ENCODE data around the gene DGCR8.
A peak's percentile ranks its signal among the peaks of the same experiment; 100 is the strongest.

Gene DGCR8

DNA sequence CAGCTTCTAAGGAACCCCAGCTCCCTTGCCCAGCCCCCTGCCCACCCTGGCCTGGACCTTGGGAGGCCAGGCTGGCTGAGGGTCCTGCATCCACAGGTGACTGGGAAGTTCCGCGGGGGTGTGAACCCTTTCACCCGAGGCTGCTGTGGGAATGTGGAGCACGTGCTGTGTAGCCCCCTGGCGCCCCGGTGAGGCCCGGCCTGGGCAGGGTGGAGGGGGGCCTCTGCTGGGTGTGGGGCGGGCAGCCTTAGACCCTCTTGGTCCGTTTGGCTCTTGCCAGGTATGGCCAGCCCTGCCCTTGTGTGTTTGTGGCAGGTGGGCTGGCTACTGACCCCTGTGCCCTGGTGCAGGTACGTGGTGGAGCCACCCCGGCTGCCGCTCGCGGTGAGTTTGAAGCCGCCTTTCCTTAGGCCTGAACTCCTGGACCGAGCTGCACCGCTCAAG lies 60.5 kb downstream of the DGCR8 start:
- DNase-seq = no peak

DNA sequence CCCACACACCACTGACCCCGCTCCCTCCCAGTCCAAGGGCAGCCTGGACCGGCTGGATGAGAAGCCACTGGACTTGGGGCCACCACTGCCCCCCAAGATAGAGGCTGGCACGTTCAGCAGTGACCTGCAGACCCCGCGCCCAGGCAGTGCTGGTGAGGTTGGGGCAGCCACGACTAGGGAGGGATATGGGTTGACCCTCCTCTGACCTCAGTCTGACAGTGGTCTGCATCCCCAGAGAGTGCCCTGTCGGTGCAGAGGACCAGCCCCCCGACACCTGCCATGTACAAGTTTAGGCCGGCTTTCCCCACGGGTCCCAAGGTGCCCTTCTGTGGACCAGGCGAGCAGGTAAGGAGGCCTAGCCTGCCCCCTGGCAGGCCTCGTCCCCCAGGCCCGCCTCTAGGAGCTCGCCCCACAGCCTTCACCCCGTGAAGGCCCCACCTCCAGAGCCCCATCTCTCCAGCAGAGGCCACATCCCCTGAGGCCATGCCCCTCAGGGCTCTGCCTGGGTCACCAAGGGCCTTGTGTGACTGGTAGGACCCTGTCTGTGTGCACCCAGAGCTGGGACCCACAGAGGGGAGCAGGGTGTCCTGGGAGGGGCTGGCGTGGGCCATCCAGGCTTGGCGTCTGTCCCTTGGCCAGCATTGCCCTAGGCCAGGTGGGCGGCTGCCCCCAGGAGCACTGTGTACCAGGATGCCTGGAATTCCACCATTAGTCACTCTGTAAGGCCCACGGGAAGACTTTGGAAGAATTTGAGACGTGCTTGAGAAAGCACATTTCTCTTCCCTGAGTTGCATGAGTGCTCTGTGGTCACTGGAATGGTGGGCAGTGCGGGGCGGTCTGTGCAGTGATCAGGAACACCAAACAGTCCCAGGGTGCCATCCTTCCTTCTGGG lies 61.4 kb downstream of the DGCR8 start:
- DNase-seq = no peak

DNA sequence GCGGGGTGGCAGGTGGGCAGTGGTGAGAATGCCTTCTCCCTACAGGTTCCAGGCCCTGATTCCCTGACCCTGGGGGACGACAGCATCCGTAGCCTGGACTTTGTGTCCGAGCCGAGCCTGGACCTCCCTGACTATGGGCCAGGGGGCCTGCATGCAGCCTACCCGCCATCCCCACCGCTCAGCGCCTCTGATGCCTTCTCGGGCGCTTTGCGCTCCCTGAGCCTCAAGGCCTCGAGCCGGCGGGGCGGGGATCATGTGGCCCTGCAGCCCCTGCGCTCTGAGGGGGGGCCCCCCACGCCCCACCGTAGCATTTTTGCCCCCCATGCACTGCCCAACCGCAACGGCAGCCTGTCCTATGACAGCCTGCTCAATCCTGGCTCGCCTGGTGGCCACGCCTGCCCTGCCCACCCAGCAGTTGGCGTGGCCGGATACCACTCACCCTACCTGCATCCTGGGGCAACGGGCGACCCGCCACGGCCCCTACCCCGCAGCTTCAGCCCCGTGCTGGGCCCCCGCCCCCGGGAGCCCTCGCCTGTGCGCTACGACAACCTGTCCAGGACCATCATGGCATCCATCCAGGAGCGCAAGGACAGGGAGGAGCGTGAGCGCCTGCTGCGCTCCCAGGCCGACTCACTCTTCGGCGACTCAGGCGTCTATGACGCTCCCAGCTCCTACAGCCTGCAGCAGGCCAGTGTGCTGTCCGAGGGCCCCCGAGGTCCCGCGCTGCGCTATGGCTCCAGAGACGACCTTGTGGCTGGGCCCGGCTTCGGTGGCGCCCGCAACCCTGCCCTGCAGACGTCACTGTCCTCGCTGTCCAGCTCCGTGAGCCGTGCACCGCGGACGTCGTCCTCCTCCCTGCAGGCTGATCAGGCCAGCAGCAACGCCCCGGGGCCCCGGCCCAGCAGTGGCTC lies 62.9 kb downstream of the DGCR8 start:
- no peak for DNase-seq

DNA sequence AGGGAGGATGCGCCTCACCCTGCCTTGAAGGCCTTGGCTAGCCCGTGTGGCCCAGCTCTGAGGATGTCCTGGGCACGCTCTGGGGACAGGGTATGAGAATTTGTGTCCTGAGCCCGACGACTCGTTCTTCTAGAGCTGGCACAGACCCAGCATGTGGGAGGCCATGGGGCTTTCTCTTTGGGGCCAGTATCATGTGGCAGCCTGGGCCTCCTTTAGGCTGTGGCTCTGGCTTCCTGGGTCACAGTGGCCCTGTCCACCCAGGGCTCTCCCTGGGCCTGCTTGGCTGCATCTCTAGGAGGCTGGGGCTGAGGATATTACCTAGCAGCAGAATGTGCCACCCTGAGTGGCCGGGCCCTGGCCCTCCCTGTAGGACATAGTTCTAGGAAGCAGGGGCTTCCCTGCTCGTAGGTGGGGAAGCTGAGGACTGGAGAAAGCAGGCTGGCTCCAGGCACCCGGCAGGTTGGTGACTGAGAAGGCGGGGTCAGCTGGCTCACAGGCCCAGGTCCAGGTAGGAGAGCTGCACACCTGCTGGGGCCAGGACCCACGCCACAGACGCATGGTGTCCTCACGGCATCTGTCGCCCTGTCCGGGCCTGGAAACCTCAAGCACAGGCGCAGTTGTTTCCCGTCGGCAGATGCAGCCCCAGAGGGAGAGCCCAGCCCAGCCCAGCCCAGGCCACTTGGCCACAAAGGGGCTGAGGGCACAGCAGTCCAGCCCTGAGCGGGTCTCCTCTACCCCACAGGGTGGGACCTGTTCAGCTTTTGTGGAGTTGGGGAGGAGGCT lies 64.0 kb downstream of the DGCR8 start:
- no peak for DNase-seq

DNA sequence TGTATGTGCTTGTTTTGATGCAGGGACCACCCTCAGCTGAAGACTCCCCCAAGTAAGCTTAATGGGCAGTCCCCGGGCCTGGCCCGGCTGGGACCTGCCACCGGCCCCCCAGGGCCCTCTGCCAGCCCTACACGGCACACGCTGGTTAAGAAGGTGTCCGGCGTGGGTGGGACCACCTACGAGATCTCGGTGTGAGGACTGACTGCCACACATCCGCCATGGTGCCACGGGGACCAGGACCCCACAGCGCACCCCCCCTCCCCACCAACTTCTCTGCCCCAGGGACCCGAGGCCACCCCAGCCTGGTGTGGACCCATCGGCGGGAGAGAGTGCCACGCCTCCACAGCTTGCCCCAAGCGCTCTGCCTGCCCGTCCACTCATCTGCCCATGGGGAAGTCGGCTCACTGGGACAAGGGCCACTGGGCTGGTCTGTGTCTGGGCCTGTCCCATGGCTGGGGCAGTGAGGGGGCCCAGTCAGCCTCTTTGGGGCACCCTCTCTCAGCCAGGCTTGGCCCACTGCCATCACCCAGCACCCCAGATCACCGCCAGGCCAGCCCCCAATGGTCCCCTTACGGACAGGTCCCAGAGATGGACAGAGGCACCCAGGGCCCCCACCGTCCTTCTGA lies 65.3 kb downstream of the DGCR8 start:
- DNase-seq = no peak

DNA sequence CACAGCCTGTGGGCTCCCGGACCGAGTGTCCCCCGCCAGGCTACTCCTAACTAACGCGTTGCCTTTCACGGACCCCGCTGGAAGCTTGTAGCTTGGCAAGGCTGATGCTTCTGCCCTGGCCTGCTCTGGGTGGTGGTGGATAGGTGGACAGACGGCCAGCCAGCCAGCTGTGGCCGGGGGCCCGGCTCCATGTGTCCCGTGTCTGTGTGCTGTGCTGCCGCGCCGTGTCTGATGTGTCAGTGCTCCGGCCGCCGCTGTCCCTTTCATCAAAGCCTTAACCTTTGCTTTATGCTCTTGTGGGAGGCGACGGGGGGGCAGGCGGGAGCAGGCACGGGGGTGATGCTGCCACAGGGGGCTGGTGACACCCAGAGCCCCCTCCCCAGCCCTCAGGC lies 65.8 kb downstream of the DGCR8 start:
- DNase-seq = no peak

DNA sequence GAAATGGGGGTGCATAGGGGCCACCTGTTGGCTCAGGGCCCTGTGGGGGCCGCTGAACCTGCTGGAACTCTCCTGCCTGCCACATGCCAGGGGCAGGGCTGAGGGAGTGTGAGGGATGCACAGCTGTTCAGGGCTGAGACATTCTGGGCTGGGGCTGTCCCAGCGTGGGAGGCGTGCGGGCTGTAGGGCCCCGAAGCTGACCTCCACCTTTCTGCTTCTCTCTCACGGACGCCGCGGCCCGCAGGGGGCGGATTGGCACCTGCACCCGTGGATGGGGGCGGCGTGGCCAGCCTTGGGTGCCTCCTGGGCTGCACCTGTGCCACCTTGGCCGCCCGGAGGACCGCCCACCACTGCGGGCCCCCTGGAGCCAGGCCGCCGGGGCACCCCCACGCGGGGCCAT lies 66.7 kb downstream of the DGCR8 start:
- no peak for DNase-seq

DNA sequence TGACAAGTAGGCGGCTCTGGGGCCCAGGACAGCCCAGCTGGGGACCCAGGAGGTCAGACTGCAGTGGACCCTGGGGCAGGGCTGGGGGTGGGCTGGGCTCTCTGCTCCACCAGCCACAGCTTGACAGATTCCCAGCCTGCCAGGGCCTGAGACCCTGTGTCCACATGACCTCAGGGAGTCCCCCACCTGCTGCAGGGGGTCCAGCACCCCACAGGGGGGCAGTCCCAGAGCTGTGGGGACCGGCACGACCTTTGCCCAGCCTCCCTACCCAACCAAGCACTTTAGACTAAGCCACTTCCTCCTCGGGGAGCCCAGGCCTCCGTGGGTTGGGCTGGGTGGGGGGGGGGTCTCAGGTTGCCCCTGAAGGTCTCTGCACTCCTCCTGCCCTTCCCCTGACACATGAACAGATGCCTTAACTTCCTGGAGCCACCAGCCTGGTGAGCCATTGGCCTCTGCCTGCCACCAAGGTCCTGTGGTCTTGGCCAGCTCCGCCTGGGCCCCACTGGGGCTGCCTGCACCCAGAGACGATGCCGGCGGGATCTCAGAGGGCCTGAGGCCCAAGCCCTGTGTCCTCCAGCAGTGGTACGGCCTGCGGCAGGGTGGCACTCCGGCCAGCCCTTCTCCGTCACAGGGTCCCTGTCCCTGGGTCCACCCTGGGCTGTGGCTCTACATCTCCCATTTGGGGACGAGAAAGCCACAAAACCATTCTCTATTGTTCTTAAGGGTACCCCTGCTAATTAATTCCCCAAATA lies 67.4 kb downstream of the DGCR8 start:
- DNase-seq = peak; percentile 28

DNA sequence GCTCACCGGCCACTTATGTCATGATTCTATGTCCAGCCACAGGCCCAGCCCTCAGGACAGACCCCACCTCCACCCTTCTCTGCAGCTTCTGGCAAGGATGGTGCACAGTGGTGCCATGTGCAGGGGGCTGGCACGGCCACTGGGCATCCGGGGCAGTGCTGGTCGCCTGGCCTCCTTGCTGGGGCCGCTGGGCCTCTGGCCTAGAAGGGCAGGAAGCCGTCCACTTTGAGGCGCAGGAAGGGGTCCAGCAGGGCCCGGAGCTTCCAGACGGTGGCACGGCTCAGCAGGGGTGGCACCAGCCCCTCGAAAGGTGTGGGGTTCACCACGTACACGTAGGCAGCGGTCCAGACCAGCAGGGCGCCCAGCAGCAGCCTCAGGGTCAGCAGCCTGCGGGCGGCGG lies 68.4 kb downstream of the DGCR8 start:
- no peak for DNase-seq

DNA sequence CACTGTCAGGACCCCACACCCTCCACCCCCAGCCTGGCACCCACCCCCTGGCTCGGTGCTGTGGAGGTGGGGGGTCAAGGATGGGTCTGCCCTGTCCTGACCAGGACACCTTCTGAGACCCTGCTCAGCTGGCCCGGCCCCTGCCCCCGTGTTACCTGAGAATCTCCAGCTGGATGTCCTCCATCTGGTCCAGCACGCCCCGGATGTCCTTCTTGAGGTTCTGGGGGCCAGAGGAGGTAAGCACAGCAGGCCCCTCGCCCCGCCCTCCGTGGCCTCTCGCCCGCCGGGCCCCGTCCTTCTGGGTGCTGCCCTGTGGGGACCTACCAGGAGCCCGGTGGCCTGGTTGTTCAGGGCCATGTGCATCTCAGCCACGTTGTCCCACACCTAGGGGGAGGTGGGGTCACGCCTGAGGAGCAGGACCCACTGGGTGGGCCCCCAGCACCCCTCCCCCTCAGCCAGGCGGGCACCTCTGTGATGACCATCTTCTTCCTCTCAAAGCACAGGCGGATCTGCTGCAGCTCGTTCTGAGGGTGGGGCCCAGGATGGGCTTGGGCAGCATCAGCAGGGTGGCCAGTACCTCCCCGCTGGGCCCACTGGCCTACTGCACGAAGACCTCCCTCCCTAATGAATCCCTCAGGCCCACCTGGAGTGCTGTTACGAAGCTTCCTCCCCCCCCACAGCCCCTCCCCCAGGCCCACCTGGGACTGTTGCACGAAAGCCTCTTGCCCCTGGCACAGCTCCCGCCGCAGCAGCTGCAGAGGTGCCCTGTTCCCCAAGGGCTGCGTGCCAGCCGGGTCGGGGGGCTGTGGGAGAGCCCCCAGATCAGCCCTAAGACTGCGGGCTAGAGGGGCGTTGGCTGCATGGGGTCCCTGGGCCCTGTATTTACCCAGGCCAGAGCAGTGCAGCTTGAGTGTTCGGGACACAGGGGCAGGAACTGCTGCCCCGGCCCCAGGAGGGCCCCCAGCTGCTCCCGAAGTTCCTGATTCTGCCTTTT lies 69.5 kb downstream of the DGCR8 start:
- no peak for DNase-seq

DNA sequence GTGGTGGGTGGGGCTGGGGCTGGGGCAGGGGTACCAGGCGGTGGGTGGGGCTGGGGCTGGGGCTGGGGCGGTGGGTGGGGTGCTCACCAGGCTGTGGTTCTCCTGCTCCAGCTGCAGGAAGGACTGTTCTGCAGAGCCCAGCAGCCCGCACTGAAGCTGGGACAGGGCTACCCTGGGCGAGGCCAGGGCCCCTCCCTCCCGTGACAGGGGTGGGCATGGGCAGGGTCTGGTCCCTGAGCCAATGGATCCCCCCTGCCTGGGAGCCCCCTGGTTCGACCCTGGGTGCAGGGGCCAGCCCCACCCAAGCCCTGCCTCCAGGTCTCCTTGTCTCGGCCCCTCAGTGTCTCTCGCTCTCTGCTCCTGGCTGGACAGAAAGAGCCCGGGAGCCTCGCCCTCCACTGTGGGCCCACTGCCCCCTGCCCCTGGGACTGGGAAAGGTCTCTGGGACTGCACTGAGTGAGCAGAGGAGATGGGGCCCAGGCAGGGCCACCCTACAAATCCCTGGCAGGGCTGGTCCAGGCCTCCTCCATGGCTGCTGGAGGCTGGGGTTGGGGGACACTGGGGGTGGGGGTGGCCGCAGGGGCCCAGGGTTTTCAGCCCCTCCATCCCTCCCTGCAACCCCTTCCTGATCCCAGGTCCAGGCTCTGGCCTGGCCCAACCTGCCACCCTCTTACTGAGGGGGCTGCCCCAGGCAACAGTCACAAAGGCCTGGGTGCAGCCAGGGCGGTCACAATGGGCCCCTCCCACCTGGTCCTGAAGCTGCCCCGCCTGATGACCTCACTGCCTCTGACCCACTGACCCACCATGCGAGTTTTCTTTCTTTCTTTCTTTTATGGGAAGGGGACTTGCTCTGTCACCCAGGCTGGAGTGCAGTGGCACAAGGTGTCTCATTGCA lies 70.6 kb downstream of the DGCR8 start, which contains the start of gene CCDC188:
TSS of gene CCDC188 (minus strand) at position 675 of the 895 bp plus-strand sequence. CDS start at position 606, 69 bp downstream.
- DNase-seq = no peak

DNA sequence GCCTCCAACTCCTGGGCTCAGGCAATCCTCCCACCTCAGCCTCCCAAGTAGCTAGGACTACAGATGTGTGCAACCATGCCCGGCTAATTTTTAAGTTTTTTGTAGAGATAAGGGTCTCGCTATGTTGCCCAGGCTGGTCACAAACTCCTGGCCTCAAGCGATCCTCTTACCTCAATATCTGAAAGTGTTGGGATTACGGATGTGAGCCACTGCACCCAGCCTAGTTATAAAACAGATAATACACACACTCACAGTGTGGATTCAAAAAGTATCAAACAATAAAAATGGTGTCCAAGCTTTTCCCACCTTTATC lies 71.2 kb downstream of the DGCR8 start:
- no peak for DNase-seq

DNA sequence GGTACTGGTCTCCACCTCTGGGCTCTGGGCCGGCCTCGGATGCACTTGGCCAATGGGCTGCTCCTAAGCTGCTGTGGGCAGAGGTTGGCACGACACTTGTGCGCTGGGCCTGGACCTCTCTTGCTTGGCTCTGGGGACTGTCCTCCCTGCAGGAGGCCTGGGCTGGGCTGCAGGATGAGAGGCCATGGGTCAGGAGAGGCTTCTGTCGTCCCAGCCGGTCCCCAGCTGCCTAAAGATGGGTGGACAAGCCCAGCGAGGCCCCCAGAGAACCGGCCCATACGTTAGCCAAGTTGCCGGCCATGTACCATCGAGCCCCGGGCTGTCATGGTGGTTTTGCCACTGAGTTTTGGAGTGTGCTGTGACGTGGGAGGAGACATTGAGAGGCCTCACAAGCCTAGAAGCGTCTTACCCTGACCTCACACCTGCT lies 72.4 kb downstream of the DGCR8 start:
- no peak for DNase-seq

DNA sequence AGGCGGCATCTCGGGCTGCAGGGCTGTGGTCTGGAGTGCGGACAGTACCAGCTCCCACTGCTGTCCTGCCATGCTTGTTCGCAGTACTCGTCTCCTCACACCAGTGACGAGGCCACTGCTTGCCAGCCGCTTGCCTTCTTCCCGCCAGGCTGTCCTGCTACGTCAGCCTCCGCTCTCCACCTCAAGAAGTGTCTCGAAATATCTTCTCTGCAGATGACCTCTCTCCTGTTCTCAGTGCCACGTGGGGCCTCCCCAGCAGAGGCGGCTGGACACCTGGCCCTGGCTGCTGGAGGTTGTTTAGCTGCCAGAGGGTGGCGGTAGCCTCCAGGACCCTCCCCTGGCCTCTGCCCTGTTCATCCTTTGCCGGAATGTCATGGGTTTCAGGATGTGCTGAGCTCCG lies 73.9 kb downstream of the DGCR8 start:
- no peak for DNase-seq

DNA sequence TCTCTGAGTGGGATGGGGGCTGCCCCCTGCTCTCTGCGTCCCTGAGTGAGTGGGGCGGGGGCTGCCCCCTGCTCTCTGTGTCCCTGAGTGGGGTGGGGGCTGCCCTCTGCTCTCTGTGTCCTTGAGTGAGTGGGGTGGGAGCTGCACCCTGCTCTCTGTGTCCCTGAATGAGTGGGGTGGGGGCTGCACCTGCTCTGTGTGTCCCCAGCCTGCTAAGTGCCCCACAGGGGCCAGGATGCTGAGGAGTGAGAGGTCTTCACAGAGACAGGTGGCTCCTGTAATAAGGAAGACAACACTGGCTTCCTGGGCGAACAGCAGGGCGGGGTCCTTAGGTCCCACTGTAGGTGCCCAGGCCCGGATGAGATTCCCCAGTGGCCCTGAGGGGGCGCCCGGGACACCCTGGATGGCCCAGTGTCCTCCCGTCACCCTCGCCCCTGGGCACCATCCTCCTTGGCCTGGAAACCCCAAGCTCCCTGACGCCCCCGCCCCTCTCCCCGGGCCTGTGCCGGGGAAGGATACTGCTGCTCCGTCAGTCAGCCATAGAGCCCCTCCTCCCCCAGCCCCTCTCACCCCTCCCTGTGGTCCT lies 74.7 kb downstream of the DGCR8 start:
- DNase-seq = no peak

DNA sequence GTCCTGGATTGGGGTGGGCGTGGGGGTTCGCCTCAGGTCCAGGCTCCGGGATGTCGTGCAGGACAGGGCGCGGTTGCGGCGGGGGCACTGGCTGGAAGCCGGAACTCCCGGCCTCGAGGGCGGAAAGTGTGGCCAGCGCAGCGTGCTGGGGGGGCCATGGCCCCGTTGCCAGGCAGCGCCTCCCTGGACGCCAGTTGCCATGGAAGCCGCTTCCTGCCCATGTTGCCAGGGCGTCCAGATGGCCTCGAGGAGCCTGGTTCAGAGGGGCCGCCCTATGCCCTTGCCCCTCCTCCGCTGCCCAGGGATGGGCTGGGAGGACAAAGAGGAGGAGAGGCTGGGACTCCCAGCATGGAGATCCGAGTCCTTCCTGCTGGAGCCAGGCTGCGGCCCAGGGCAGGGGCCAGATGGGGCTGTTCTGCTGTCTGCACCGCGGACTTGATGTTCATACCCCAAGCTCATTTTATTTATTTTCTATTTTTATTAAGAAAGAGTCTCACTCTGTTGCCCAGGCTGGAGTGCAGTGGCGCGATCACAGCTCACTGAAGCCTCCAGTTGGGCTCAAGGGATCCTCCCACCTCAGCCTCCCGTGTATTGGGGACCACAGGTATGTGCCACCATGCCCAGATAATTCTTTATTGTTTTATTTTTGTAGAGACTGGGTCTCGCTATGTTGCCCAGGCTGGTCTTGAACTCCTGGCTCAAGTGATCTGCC lies 75.4 kb downstream of the DGCR8 start:
- DNase-seq = peak; percentile 70

DNA sequence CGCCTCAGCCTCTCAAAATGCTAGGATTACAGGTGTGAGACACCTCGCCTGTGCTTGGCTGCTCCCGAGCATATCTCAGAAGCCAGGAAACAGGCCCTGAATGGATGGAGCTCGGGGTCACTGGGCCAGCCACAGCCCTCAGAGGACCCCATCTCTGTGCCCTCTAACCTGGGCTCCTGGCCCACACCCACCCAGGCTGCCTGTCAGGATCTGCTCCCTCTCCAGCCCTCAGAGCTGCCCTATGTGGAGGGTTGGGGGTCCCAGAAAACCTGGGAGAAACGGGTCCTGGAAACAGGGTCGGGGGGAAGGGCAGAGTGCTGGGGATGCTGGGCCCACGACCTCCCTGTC lies 76.0 kb downstream of the DGCR8 start:
- no peak for DNase-seq

All from hematopoietic multipotent progenitor cell treated with erythropoietin and hydrocortisone succinate and interleukin-3 and kit ligand, for 4 days (in vitro differentiated cells).